Activated T-helper 2 cell treated with anti-CD3 and anti-CD28 coated beads, Interferon-gamma antibody, Interleukin-2, Interleukin-4, amounts not matched to agents 10 μg/mL and 5 μg/mL and 100 μg/mL, durations not matched to agents 14 hours and 24 hours and 36 hours (primary cell): Measurements from ENCODE around the gene FNDC10. TPM values are rescaled to one million over a fixed set of nuclear protein-coding genes. Genes with fewer than 3 reads are reported as not detected.
"Not testable (repeated sequence)": the region's sequence is repeated elsewhere in the genome, so short reads cannot be mapped to it uniquely, and the experiment has no call there.

Source experiments
- DNase-seq: peaks from one replicate; pipeline ENCODE4 v3.0.0; 2021; ENCODE audit warnings: low spot score
- H3K27ac Mint-ChIP-seq: one replicate; pipeline ENCODE4 v1.8.0; 2021; ENCODE audit warnings: mixed read lengths
- H3K27me3 Mint-ChIP-seq: one replicate; pipeline ENCODE4 v1.8.0; 2021; ENCODE audit warnings: low read depth, mixed read lengths
- H3K36me3 Mint-ChIP-seq: one replicate; pipeline ENCODE4 v1.8.0; 2021; ENCODE audit warnings: low read depth, mixed read lengths
- H3K4me1 Mint-ChIP-seq: one replicate; pipeline ENCODE4 v1.8.0; 2021; ENCODE audit warnings: low read depth, mixed read lengths
- H3K4me3 Mint-ChIP-seq: one replicate; pipeline ENCODE4 v1.8.0; 2021; ENCODE audit warnings: low read depth, mild to moderate bottlenecking, moderate library complexity, mixed read lengths
- H3K9me3 Mint-ChIP-seq: one replicate; pipeline ENCODE4 v1.8.0; 2021; ENCODE audit warnings: mixed read lengths
- intact Hi-C: fragments of 100-400 bp; cut with micrococcal nuclease; formaldehyde crosslinking; loops from one replicate; pipeline ENCODE4 v1.15.1; 2023
- total RNA-seq: library from RNA; stranded (reverse); gene quantifications from 2 replicates; pipeline ENCODE4 v1.2.3, GENCODE V29; 2022

Gene FNDC10
- total RNA-seq, 1 donor from 2014 or later: 11.8 TPM

- H3K4me1 Mint-ChIP-seq, H3K9me3 Mint-ChIP-seq, H3K4me3 Mint-ChIP-seq, DNase-seq, H3K27ac Mint-ChIP-seq, H3K27me3 Mint-ChIP-seq, intact Hi-C loops: not testable (repeated sequence)
- H3K36me3 Mint-ChIP-seq: peaks cover 25% of the 10 kb centered on the region
Measured at GRCh38 chr1:1557688-1558087, 42.2 kb downstream of the FNDC10 start.

GRCh38 chr1:1556961-1557360, 43.0 kb downstream of the FNDC10 start:
- H3K4me1 Mint-ChIP-seq, H3K27me3 Mint-ChIP-seq, H3K27ac Mint-ChIP-seq, DNase-seq, intact Hi-C loops, H3K4me3 Mint-ChIP-seq, H3K9me3 Mint-ChIP-seq: not testable (repeated sequence)
- H3K36me3 Mint-ChIP-seq: peaks cover 18% of the 10 kb centered on the region

- no peak for DNase-seq
- no peak overlapping the region for H3K4me3 Mint-ChIP-seq
- H3K36me3 Mint-ChIP-seq: peaks cover 14% of the 10 kb centered on the region
- H3K27ac Mint-ChIP-seq: no peak overlapping the region
- no peaks in the 10 kb centered on the region for H3K4me1 Mint-ChIP-seq
- no peaks in the 10 kb centered on the region for H3K9me3 Mint-ChIP-seq
- intact Hi-C loops: no loop called here
- H3K27me3 Mint-ChIP-seq: no peaks in the 10 kb centered on the region
Measured at GRCh38 chr1:1556505-1556904, 43.4 kb downstream of the FNDC10 start.

GRCh38 chr1:1554926-1555915, 44.7 kb downstream of the FNDC10 start:
- intact Hi-C loops: no loop called here
- no peak overlapping the region for H3K4me3 Mint-ChIP-seq
- no peaks in the 10 kb centered on the region for H3K27me3 Mint-ChIP-seq
- no peak overlapping the region for H3K27ac Mint-ChIP-seq
- H3K9me3 Mint-ChIP-seq: no peaks in the 10 kb centered on the region
- no peak for DNase-seq
- no peaks in the 10 kb centered on the region for H3K4me1 Mint-ChIP-seq
- peaks cover 7% of the 10 kb centered on the region for H3K36me3 Mint-ChIP-seq

GRCh38 chr1:1554550-1554925, 45.4 kb downstream of the FNDC10 start:
- no peaks in the 10 kb centered on the region for H3K27me3 Mint-ChIP-seq
- no peaks in the 10 kb centered on the region for H3K9me3 Mint-ChIP-seq
- H3K27ac Mint-ChIP-seq: no peak overlapping the region
- H3K4me3 Mint-ChIP-seq: no peak overlapping the region
- intact Hi-C loops: no loop called here
- peaks cover 6% of the 10 kb centered on the region for H3K36me3 Mint-ChIP-seq
- no peak for DNase-seq
- H3K4me1 Mint-ChIP-seq: no peaks in the 10 kb centered on the region

- intact Hi-C loops: no loop called here
- Mint-ChIP-seq H3K36me3 (peaks cover 4% of the 10 kb centered on the region), H3K27ac (no peak overlapping the region), H3K27me3 (no peaks in the 10 kb centered on the region), H3K4me1 (no peaks in the 10 kb centered on the region), H3K9me3 (no peaks in the 10 kb centered on the region), H3K4me3 (no peak overlapping the region)
- no peak for DNase-seq
Measured at GRCh38 chr1:1553821-1554494, 46.0 kb downstream of the FNDC10 start.

- intact Hi-C loops: no loop called here
- no peak overlapping the region for H3K27ac Mint-ChIP-seq
- H3K9me3 Mint-ChIP-seq: no peaks in the 10 kb centered on the region
- DNase-seq: no peak
- H3K36me3 Mint-ChIP-seq: peaks cover 7% of the 10 kb centered on the region
- H3K4me1 Mint-ChIP-seq: no peaks in the 10 kb centered on the region
- H3K4me3 Mint-ChIP-seq: no peak overlapping the region
- no peaks in the 10 kb centered on the region for H3K27me3 Mint-ChIP-seq
Measured at GRCh38 chr1:1552263-1552639, 47.7 kb downstream of the FNDC10 start.

GRCh38 chr1:1551524-1552262, 48.2 kb downstream of the FNDC10 start:
- no peak overlapping the region for H3K4me3 Mint-ChIP-seq
- H3K36me3 Mint-ChIP-seq: peaks cover 7% of the 10 kb centered on the region
- DNase-seq: no peak
- H3K4me1 Mint-ChIP-seq: no peaks in the 10 kb centered on the region
- no peaks in the 10 kb centered on the region for H3K9me3 Mint-ChIP-seq
- no peaks in the 10 kb centered on the region for H3K27me3 Mint-ChIP-seq
- intact Hi-C loops: no loop called here
- H3K27ac Mint-ChIP-seq: no peak overlapping the region

- Mint-ChIP-seq H3K9me3 (no peaks in the 10 kb centered on the region), H3K36me3 (peaks cover 7% of the 10 kb centered on the region), H3K4me1 (no peaks in the 10 kb centered on the region), H3K27ac (no peak overlapping the region), H3K27me3 (no peaks in the 10 kb centered on the region), H3K4me3 (no peak overlapping the region)
- DNase-seq: no peak
- intact Hi-C loops: no loop called here
Measured at GRCh38 chr1:1550591-1551432, 49.1 kb downstream of the FNDC10 start.

- DNase-seq: no peak
- intact Hi-C loops: no loop called here
- H3K4me3 Mint-ChIP-seq: no peak overlapping the region
- H3K27ac Mint-ChIP-seq: no peak overlapping the region
- H3K9me3 Mint-ChIP-seq: no peaks in the 10 kb centered on the region
- no peaks in the 10 kb centered on the region for H3K4me1 Mint-ChIP-seq
- H3K36me3 Mint-ChIP-seq: peaks cover 13% of the 10 kb centered on the region
- no peaks in the 10 kb centered on the region for H3K27me3 Mint-ChIP-seq
Measured at GRCh38 chr1:1550087-1550486, 49.8 kb downstream of the FNDC10 start.

- Mint-ChIP-seq H3K4me3 (no peak overlapping the region), H3K27me3 (no peaks in the 10 kb centered on the region)
- intact Hi-C loops: no loop called here
Measured at GRCh38 chr1:1548591-1548990, 51.3 kb downstream of the FNDC10 start.

More at GRCh38 chr1:1548591-1548990, 51.3 kb downstream of the FNDC10 start:
- Mint-ChIP-seq H3K4me1 (no peaks in the 10 kb centered on the region), H3K36me3 (peaks cover 24% of the 10 kb centered on the region), H3K27ac (no peak overlapping the region), H3K9me3 (no peaks in the 10 kb centered on the region)
- no peak for DNase-seq
